WTC11 (cell line): ENCODE results near the gene SRPRA. TPM values are rescaled to one million over a fixed set of nuclear protein-coding genes. Genes with fewer than 3 reads are reported as not detected.

Experiments used
- ATAC-seq: fragments of 200-7000 bp; cut with Tn5 transposase; 2 replicates; pipeline ENCODE4 v1.10.0; 2021; ENCODE audit warnings: mild to moderate bottlenecking, moderate library complexity
- Bru-seq: library from RNA; stranded (reverse); fragments of 400-500 nt; gene quantifications from one replicate; lab custom pipeline; 2021; lab: Mats Ljungman, UMichigan
- CTCF ChIA-PET: fragments of 300-600 bp; sonication (Branson Sonifier 250); formaldehyde crosslinking; loops from one replicate; lab custom pipeline; 2021; ENCODE audit warnings: antibody characterized with exemption; lab: Charles Lee
- POLR2A ChIA-PET: fragments of 350-600 bp; sonication (Branson Sonifier 250); formaldehyde crosslinking; loops from one replicate; lab custom pipeline; 2021; ENCODE audit warnings: antibody characterized with exemption; lab: Charles Lee
- DNase-seq: peaks from one replicate; pipeline ENCODE4 v3.0.0; 2021; ENCODE audit warnings: low spot score
- H3K27ac Mint-ChIP-seq: 2 replicates; pipeline ENCODE4 v1.8.0; 2021; ENCODE audit warnings: mixed read lengths
- H3K27me3 Mint-ChIP-seq: 2 replicates; pipeline ENCODE4 v1.8.0; 2021; ENCODE audit warnings: low read depth, mild to moderate bottlenecking, moderate library complexity, mixed read lengths
- H3K36me3 Mint-ChIP-seq: 2 replicates; pipeline ENCODE4 v1.8.0; 2021; ENCODE audit warnings: mixed read lengths
- H3K4me1 Mint-ChIP-seq: 2 replicates; pipeline ENCODE4 v1.8.0; 2022; ENCODE audit warnings: mixed read lengths
- H3K4me3 Mint-ChIP-seq: 2 replicates; pipeline ENCODE4 v1.8.0; 2021; ENCODE audit warnings: mild to moderate bottlenecking, moderate library complexity, mixed read lengths
- H3K9me3 Mint-ChIP-seq: 2 replicates; pipeline ENCODE4 v1.8.0; 2021; ENCODE audit warnings: mixed read lengths
- ATF1 ChIP-seq: sonication (generic); formaldehyde crosslinking; IDR thresholded peaks from 2 replicates; pipeline ENCODE4 v1.8.1; 2023; ENCODE audit warnings: mild to moderate bottlenecking, moderate library complexity, missing genetic modification reagents
- CBFB ChIP-seq: sonication (generic); formaldehyde crosslinking; IDR thresholded peaks from 2 replicates; pipeline ENCODE4 v1.8.1; 2022; ENCODE audit warnings: mild to moderate bottlenecking, low read depth, missing genetic modification reagents
- CDX4 ChIP-seq: fragments of 250-450 bp; sonication (Bioruptor Pico); IDR thresholded peaks from 2 replicates; pipeline ENCODE4 v1.9.0; 2021; ENCODE audit warnings: moderate library complexity, mild to moderate bottlenecking, inconsistent platforms, borderline replicate concordance
- CREB1 ChIP-seq: sonication (generic); formaldehyde crosslinking; IDR thresholded peaks from 2 replicates; pipeline ENCODE4 v1.8.0; 2023; ENCODE audit warnings: mild to moderate bottlenecking, missing genetic modification reagents
- CREM ChIP-seq: sonication (generic); formaldehyde crosslinking; IDR thresholded peaks from 2 replicates; pipeline ENCODE4 v1.8.1; 2022; ENCODE audit warnings: mild to moderate bottlenecking, missing genetic modification reagents, moderate library complexity
- ESRRA ChIP-seq: sonication (generic); formaldehyde crosslinking; IDR thresholded peaks from 2 replicates; pipeline ENCODE4 v1.8.1; 2022; ENCODE audit warnings: mild to moderate bottlenecking, missing genetic modification reagents, borderline replicate concordance
- ETV6 ChIP-seq: sonication (generic); formaldehyde crosslinking; IDR thresholded peaks from 2 replicates; pipeline ENCODE4 v1.8.1; 2022; ENCODE audit warnings: mild to moderate bottlenecking, missing genetic modification reagents
- FOXK1 ChIP-seq: sonication (generic); formaldehyde crosslinking; IDR thresholded peaks from 2 replicates; pipeline ENCODE4 v1.8.0; 2022; ENCODE audit warnings: mild to moderate bottlenecking, moderate library complexity, missing genetic modification reagents
- FOXP1 ChIP-seq: sonication (generic); formaldehyde crosslinking; IDR thresholded peaks from 2 replicates; pipeline ENCODE4 v1.8.0; 2022; ENCODE audit warnings: missing genetic modification reagents, mild to moderate bottlenecking, moderate library complexity, borderline replicate concordance
- FOXP4 ChIP-seq: sonication (generic); formaldehyde crosslinking; IDR thresholded peaks from 2 replicates; pipeline ENCODE4 v1.8.0; 2022; ENCODE audit warnings: mild to moderate bottlenecking, missing genetic modification reagents
- GABPB1 ChIP-seq: sonication (generic); formaldehyde crosslinking; IDR thresholded peaks from 2 replicates; pipeline ENCODE4 v1.8.1; 2023; ENCODE audit warnings: mild to moderate bottlenecking, missing genetic modification reagents
- KAT7 ChIP-seq: sonication (generic); formaldehyde crosslinking; IDR thresholded peaks from 2 replicates; pipeline ENCODE4 v1.8.1; 2023; ENCODE audit warnings: missing genetic modification reagents, mild to moderate bottlenecking, borderline replicate concordance
- MAX ChIP-seq: sonication (generic); formaldehyde crosslinking; IDR thresholded peaks from 2 replicates; pipeline ENCODE4 v1.8.0; 2022; ENCODE audit warnings: mild to moderate bottlenecking, missing genetic modification reagents
- MXD4 ChIP-seq: fragments of 250-450 bp; sonication (Bioruptor Pico); IDR thresholded peaks from 2 replicates; pipeline ENCODE4 v1.8.0; 2021; ENCODE audit warnings: mild to moderate bottlenecking, moderate library complexity, borderline replicate concordance
- NFATC4 ChIP-seq: fragments of 250-450 bp; sonication (Bioruptor Pico); IDR thresholded peaks from 2 replicates; pipeline ENCODE4 v1.9.0; 2021; ENCODE audit warnings: mild to moderate bottlenecking
- OVOL2 ChIP-seq: fragments of 250-450 bp; sonication (Bioruptor Pico); IDR thresholded peaks from 2 replicates; pipeline ENCODE4 v1.9.0; 2021; ENCODE audit warnings: mild to moderate bottlenecking, borderline replicate concordance
- RELA ChIP-seq: sonication (generic); formaldehyde crosslinking; IDR thresholded peaks from 2 replicates; pipeline ENCODE4 v1.8.1; 2022; ENCODE audit warnings: missing genetic modification reagents, mild to moderate bottlenecking, borderline replicate concordance
- SP1 ChIP-seq: sonication (generic); formaldehyde crosslinking; conservative IDR thresholded peaks from 2 replicates; pipeline ENCODE4 v1.8.1; 2022; ENCODE audit warnings: missing genetic modification reagents
- TEAD1 ChIP-seq: sonication (generic); formaldehyde crosslinking; IDR thresholded peaks from 2 replicates; pipeline ENCODE4 v1.8.0; 2022; ENCODE audit warnings: mild to moderate bottlenecking, missing genetic modification reagents
- TEAD4 ChIP-seq: sonication (generic); formaldehyde crosslinking; IDR thresholded peaks from 2 replicates; pipeline ENCODE4 v1.8.0; 2022; ENCODE audit warnings: mild to moderate bottlenecking, missing genetic modification reagents
- USF1 ChIP-seq: sonication (generic); formaldehyde crosslinking; IDR thresholded peaks from 2 replicates; pipeline ENCODE4 v1.8.0; 2022; ENCODE audit warnings: mild to moderate bottlenecking, missing genetic modification reagents
- USF2 ChIP-seq: sonication (generic); formaldehyde crosslinking; IDR thresholded peaks from 2 replicates; pipeline ENCODE4 v1.8.1; 2023; ENCODE audit warnings: mild to moderate bottlenecking, missing genetic modification reagents, moderate library complexity
- ZBTB21 ChIP-seq: sonication (generic); formaldehyde crosslinking; IDR thresholded peaks from 2 replicates; pipeline ENCODE4 v1.8.1; 2023; ENCODE audit warnings: mild to moderate bottlenecking, missing genetic modification reagents, borderline replicate concordance
- ZNF219 ChIP-seq: sonication (generic); formaldehyde crosslinking; IDR thresholded peaks from 2 replicates; pipeline ENCODE4 v1.8.0; 2023; ENCODE audit warnings: missing genetic modification reagents, mild to moderate bottlenecking, borderline replicate concordance
- ZNF416 ChIP-seq: fragments of 250-450 bp; sonication (Bioruptor Pico); IDR thresholded peaks from 2 replicates; pipeline ENCODE4 v1.9.0; 2021; ENCODE audit warnings: mild to moderate bottlenecking, inconsistent platforms
- ZNF423 ChIP-seq: fragments of 250-450 bp; sonication (Bioruptor Pico); IDR thresholded peaks from 2 replicates; pipeline ENCODE4 v2.1.2; 2022; ENCODE audit warnings: mild to moderate bottlenecking, moderate library complexity
- long read RNA-seq, 3 experiments: library from RNA in 1 of 3; library from capped mRNA in 1 of 3; library from polyadenylated mRNA in 1 of 3; unstranded in 2 of 3; stranded (forward) in 1 of 3; transcript quantifications; one replicate each; pipeline ENCODE4 v2.0.0, GENCODE V29; 2021
- total RNA-seq: library from RNA; stranded (reverse); gene quantifications from 3 replicates; pipeline ENCODE4 v1.2.3, GENCODE V29; 2021
- TF ChIP-seq, protein P1 (sequence below): sonication (generic); formaldehyde crosslinking; IDR thresholded peaks from 2 replicates; pipeline ENCODE4 v1.8.1; 2023; ENCODE audit warnings: mild to moderate bottlenecking, missing genetic modification reagents

The SRPRA gene, protein sequence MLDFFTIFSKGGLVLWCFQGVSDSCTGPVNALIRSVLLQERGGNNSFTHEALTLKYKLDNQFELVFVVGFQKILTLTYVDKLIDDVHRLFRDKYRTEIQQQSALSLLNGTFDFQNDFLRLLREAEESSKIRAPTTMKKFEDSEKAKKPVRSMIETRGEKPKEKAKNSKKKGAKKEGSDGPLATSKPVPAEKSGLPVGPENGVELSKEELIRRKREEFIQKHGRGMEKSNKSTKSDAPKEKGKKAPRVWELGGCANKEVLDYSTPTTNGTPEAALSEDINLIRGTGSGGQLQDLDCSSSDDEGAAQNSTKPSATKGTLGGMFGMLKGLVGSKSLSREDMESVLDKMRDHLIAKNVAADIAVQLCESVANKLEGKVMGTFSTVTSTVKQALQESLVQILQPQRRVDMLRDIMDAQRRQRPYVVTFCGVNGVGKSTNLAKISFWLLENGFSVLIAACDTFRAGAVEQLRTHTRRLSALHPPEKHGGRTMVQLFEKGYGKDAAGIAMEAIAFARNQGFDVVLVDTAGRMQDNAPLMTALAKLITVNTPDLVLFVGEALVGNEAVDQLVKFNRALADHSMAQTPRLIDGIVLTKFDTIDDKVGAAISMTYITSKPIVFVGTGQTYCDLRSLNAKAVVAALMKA
- total RNA-seq: 59.7 to 64.7 TPM (median 62.2 TPM) in 3 replicates
- percentile 96 among the genes with signal in this experiment for Bru-seq, nascent RNA
- long read RNA-seq, experiment 1, transcript SRPRA-201 (14 exons, 3,069 nt): major isoform, 241 of 308 reads
- long read RNA-seq, experiment 1, transcript SRPRA-206 (13 exons, 2,453 nt): minor isoform, 5 of 308 reads
- long read RNA-seq, experiment 1, partial matches to known transcripts: 30 of 308 reads
- long read RNA-seq, experiment 1, other reads (novel, unspliced or antisense): 32 of 308 reads
- long read RNA-seq, experiment 2, transcript SRPRA-201 (14 exons, 3,069 nt): major isoform, 25 of 94 reads
- long read RNA-seq, experiment 2, partial matches to known transcripts: 26 of 94 reads
- long read RNA-seq, experiment 2, other reads (novel, unspliced or antisense): 41 of 94 reads
- long read RNA-seq, experiment 3, transcript SRPRA-201 (14 exons, 3,069 nt): major isoform, 9 of 16 reads
- long read RNA-seq, experiment 3, partial matches to known transcripts: 6 of 16 reads
- long read RNA-seq, experiment 3, other reads (novel, unspliced or antisense): 1 of 16 reads

- ATAC-seq (peak; percentile 99), DNase-seq (peak; percentile 100)
- H3K9me3 Mint-ChIP-seq: no peaks in the 10 kb centered on the region
- peak within 1 kb of the TSS; percentile 87 for H3K4me3 Mint-ChIP-seq
- POLR2A ChIA-PET: interaction anchor here (0.6 to 1.1 kb wide), 6 partner anchors 11 to 703 kb away, joined by 3 to 5 read pairs (median 4); no protein-coding TSS in a partner anchor
- CTCF ChIA-PET: interaction anchor here (0.9 to 1.4 kb wide), 2 partner anchors 42 to 207 kb away, joined by 3 read pairs; no protein-coding TSS in a partner anchor
- H3K27me3 Mint-ChIP-seq: no peaks in the 10 kb centered on the region
- H3K27ac Mint-ChIP-seq: peak within 1 kb of the TSS; percentile 99
- H3K36me3 Mint-ChIP-seq: peaks cover 61% of the 10 kb centered on the region
- peaks cover 15% of the 10 kb centered on the region for H3K4me1 Mint-ChIP-seq
- TF ChIP-seq ESRRA (CRISPR knock-in tag): peak; percentile 57
- peak; percentile 99 for TF ChIP-seq SP1 (CRISPR knock-in tag)
- no peak for TF ChIP-seq CDX4 (CRISPR knock-in tag)
- TF ChIP-seq CREM (CRISPR knock-in tag): peak; percentile 99
- TF ChIP-seq ATF1: peak; percentile 96; the same call in 1 of the 2 replicates
- TF ChIP-seq GABPB1: peak; percentile 58; the same call in 1 of the 2 replicates
- TF ChIP-seq ETV6: peak; percentile 57; the same call in 1 of the 2 replicates
- peak; percentile 94 for TF ChIP-seq USF1 (CRISPR knock-in tag)
- no peak for TF ChIP-seq ZNF219
- peak; percentile 78; the same call in 1 of the 2 replicates for TF ChIP-seq FOXK1 (CRISPR knock-in tag)
- TF ChIP-seq, protein P1, sequence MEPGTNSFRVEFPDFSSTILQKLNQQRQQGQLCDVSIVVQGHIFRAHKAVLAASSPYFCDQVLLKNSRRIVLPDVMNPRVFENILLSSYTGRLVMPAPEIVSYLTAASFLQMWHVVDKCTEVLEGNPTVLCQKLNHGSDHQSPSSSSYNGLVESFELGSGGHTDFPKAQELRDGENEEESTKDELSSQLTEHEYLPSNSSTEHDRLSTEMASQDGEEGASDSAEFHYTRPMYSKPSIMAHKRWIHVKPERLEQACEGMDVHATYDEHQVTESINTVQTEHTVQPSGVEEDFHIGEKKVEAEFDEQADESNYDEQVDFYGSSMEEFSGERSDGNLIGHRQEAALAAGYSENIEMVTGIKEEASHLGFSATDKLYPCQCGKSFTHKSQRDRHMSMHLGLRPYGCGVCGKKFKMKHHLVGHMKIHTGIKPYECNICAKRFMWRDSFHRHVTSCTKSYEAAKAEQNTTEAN: no peak
- TF ChIP-seq FOXP4 (CRISPR knock-in tag): peak; percentile 25; the same call in 1 of the 2 replicates
- no peak for TF ChIP-seq RELA (CRISPR knock-in tag)
- no peak; the same call in 1 of the 2 replicates for TF ChIP-seq ZNF416 (CRISPR knock-in tag)
- peak; percentile 53; the same call in 1 of the 2 replicates for TF ChIP-seq FOXP1 (CRISPR knock-in tag)
- TF ChIP-seq KAT7: no peak; the same call in 1 of the 2 replicates
- TF ChIP-seq MAX (CRISPR knock-in tag): peak; percentile 83
- TF ChIP-seq USF2: peak; percentile 95
- TF ChIP-seq TEAD1: peak; percentile 57; the same call in 1 of the 2 replicates
- TF ChIP-seq OVOL2: no peak
- peak; percentile 24; the same call in 1 of the 2 replicates for TF ChIP-seq TEAD4 (CRISPR knock-in tag)
- TF ChIP-seq CREB1 (CRISPR knock-in tag): peak; percentile 76
- no peak for TF ChIP-seq ZNF423 (CRISPR knock-in tag)
- TF ChIP-seq NFATC4 (CRISPR knock-in tag): no peak
- no peak for TF ChIP-seq MXD4
- peak; percentile 96 for TF ChIP-seq ZBTB21
- TF ChIP-seq CBFB (CRISPR knock-in tag): peak; percentile 79; the same call in 1 of the 2 replicates
Measured at GRCh38 chr11:126268708-126269579, at the start of gene SRPRA, which contains the start of gene FOXRED1. SRPRA (minus strand) TSS chr11:126268895; CDS start chr11:126268804, 91 bp downstream. FOXRED1 (plus strand) TSS chr11:126269154; CDS start chr11:126269207, 53 bp downstream.
